A673 (cell line): Measurements from ENCODE around the gene EXOG. TPM values are rescaled to one million over a fixed set of nuclear protein-coding genes. Genes with fewer than 3 reads are reported as not detected.

Source experiments
- BruUV-seq: library from RNA; stranded (reverse); fragments of 400-500 nt; replicated peaks from 2 replicates; lab custom pipeline; 2021; lab: Mats Ljungman, UMichigan
- CTCF ChIA-PET: fragments of 300-600 bp; sonication (Branson Sonifier 250); formaldehyde crosslinking; loops from one replicate; lab custom pipeline; 2022; ENCODE audit warnings: antibody characterized with exemption; lab: Charles Lee
- POLR2A ChIA-PET: fragments of 300-600 bp; sonication (Branson Sonifier 250); formaldehyde crosslinking; loops from one replicate; lab custom pipeline; 2022; ENCODE audit warnings: antibody characterized with exemption; ENCODE audit not compliant: low non-redundant PET; lab: Charles Lee
- DNase-seq: peaks from one replicate; pipeline ENCODE4 v3.0.0-alpha.2; 2015; ENCODE audit warnings: low spot score
- H3K27ac ChIP-seq: fragments of 200-600 bp; sonication (generic); 2 replicates; pipeline ENCODE4 v1.5.1; 2016; ENCODE audit warnings: mixed run types, low read depth, mild to moderate bottlenecking, mixed read lengths, antibody characterized with exemption, low read length; ENCODE audit not compliant: poor library complexity, severe bottlenecking
- H3K27me3 ChIP-seq: fragments of 200-600 bp; sonication (generic); replicated peaks from 2 replicates; pipeline ENCODE4 v1.6.1; 2017; ENCODE audit warnings: mixed run types, low read depth, mild to moderate bottlenecking, mixed read lengths, antibody characterized with exemption, low read length; ENCODE audit not compliant: insufficient read depth, poor library complexity
- H3K36me3 ChIP-seq: fragments of 200-600 bp; sonication (generic); 2 replicates; pipeline ENCODE4 v1.6.1; 2016; ENCODE audit warnings: mixed run types, mild to moderate bottlenecking, mixed read lengths, antibody characterized with exemption, low read length; ENCODE audit not compliant: insufficient read depth, poor library complexity, severe bottlenecking
- H3K4me1 ChIP-seq: fragments of 200-600 bp; sonication (generic); 2 replicates; pipeline ENCODE4 v1.6.1; 2017; ENCODE audit warnings: mixed run types, mild to moderate bottlenecking, mixed read lengths, antibody characterized with exemption, low read length; ENCODE audit not compliant: insufficient read depth, poor library complexity, severe bottlenecking
- H3K4me3 ChIP-seq: fragments of 200-600 bp; sonication (generic); 2 replicates; pipeline ENCODE4 v1.5.1; 2016; ENCODE audit warnings: low read depth, mixed run types, mild to moderate bottlenecking, mixed read lengths, low read length; ENCODE audit not compliant: poor library complexity, severe bottlenecking
- H3K9me3 ChIP-seq: fragments of 200-600 bp; sonication (generic); 2 replicates; pipeline ENCODE4 v1.6.1; 2016; ENCODE audit warnings: mixed run types, low read depth, mild to moderate bottlenecking, mixed read lengths, antibody characterized with exemption, low read length; ENCODE audit not compliant: poor library complexity, severe bottlenecking
- EZH2 ChIP-seq: fragments of 200-600 bp; sonication (generic); IDR thresholded peaks from 2 replicates; pipeline ENCODE4 v1.6.1; 2017; ENCODE audit warnings: borderline replicate concordance, low read depth, mild to moderate bottlenecking, mixed read lengths, antibody characterized with exemption, low read length; ENCODE audit not compliant: poor library complexity, severe bottlenecking
- intact Hi-C: fragments of 100-400 bp; cut with micrococcal nuclease; formaldehyde crosslinking; loops from one replicate; pipeline ENCODE4 v1.10.0; 2022; ENCODE audit not compliant: unreplicated experiment
- total RNA-seq: library from RNA; stranded (reverse); gene quantifications from 2 replicates; pipeline ENCODE4 v1.2.3, GENCODE V29; 2021
- TF ChIP-seq, protein P1 (sequence below): fragments of 300-800, 200-600 bp; sonication (generic); conservative IDR thresholded peaks from 2 replicates; pipeline ENCODE4 v1.5.1; 2017; ENCODE audit warnings: low read depth, mild to moderate bottlenecking, antibody characterized with exemption, low read length, moderate library complexity, mixed read lengths

EXOG gene
- total RNA-seq, 1 experiment from 2014 or later: 12.4 TPM

- DNase-seq: no peak
- H3K36me3 ChIP-seq: no peaks in the 10 kb centered on the region
- no peak overlapping the region for H3K4me3 ChIP-seq
- no peaks in the 10 kb centered on the region for H3K4me1 ChIP-seq
- H3K27me3 ChIP-seq: no peaks in the 10 kb centered on the region
- ChIA-PET CTCF (no interaction called here), POLR2A (no interaction called here)
- intact Hi-C loops: no loop called here
- no peaks in the 10 kb centered on the region for H3K9me3 ChIP-seq
- H3K27ac ChIP-seq: no peak overlapping the region
- no TSS peak for BruUV-seq
- no peak for TF ChIP-seq EZH2
- TF ChIP-seq, protein P1, sequence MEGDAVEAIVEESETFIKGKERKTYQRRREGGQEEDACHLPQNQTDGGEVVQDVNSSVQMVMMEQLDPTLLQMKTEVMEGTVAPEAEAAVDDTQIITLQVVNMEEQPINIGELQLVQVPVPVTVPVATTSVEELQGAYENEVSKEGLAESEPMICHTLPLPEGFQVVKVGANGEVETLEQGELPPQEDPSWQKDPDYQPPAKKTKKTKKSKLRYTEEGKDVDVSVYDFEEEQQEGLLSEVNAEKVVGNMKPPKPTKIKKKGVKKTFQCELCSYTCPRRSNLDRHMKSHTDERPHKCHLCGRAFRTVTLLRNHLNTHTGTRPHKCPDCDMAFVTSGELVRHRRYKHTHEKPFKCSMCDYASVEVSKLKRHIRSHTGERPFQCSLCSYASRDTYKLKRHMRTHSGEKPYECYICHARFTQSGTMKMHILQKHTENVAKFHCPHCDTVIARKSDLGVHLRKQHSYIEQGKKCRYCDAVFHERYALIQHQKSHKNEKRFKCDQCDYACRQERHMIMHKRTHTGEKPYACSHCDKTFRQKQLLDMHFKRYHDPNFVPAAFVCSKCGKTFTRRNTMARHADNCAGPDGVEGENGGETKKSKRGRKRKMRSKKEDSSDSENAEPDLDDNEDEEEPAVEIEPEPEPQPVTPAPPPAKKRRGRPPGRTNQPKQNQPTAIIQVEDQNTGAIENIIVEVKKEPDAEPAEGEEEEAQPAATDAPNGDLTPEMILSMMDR: no peak
Observed at GRCh38 chr3:38549957-38550840, 54.1 kb downstream of the EXOG start.

DNA sequence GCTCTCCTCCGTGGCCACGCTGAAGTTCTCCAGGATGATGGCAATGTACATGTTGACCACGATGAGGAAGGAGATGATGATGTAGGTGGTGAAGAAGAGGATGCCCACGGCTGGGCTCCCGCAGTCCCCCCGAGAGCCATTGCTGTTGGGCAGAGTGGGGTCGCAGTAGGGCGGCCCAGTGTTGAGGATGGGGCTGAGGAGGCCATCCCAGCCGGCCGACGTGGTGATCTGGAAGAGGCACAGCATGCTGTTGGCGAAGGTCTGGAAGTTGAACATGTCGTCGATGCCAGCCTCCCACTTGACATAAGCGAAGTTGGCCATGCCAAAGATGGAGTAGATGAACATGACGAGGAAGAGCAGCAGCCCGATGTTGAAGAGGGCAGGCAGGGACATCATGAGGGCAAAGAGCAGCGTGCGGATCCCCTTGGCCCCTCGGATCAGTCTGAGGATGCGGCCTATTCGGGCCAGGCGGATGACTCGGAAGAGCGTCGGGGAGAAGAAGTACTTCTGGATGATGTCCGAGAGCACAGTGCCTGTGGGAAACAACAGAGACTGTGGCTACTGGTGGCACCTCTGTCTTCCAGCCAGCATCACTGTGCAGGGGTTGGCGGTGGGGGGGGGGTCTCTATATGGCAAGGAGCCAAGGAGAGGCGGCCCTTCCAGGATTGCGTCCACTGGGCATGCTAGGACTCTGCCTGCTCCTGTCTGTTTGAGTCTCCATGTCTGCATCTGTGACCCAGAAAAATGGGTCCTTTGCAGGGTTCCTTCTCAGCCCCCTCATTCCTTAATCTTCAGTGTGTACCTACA is 55.1 kb downstream of the EXOG start:
- no TSS peak for BruUV-seq
- H3K4me3 ChIP-seq: no peak overlapping the region
- no peak for DNase-seq

GRCh38 chr3:38552364-38552763 is 56.2 kb downstream of the EXOG start:
- Histone ChIP-seq H3K4me1 (no peaks in the 10 kb centered on the region), H3K4me3 (no peak overlapping the region), H3K9me3 (no peaks in the 10 kb centered on the region), H3K36me3 (no peaks in the 10 kb centered on the region), H3K27ac (no peak overlapping the region), H3K27me3 (no peaks in the 10 kb centered on the region)
- no TSS peak for BruUV-seq
- no peak for DNase-seq
- intact Hi-C loops: no loop called here
- POLR2A ChIA-PET: no interaction called here
- CTCF ChIA-PET: no interaction called here
- TF ChIP-seq, protein P1: no peak

More for the DNA sequence above, 55.1 kb downstream of the EXOG start:
- POLR2A ChIA-PET: no interaction called here
- TF ChIP-seq EZH2: no peak
- TF ChIP-seq, protein P1: no peak
- Histone ChIP-seq H3K27me3 (no peaks in the 10 kb centered on the region), H3K9me3 (no peaks in the 10 kb centered on the region), H3K36me3 (no peaks in the 10 kb centered on the region), H3K27ac (no peak overlapping the region), H3K4me1 (no peaks in the 10 kb centered on the region)
- intact Hi-C loops: no loop called here
- CTCF ChIA-PET: no interaction called here
